ENCODE data around the gene CNOT1. TPM values are rescaled to one million over a fixed set of nuclear protein-coding genes. Genes with fewer than 3 reads are reported as not detected.
"Not testable (repeated sequence)": the region's sequence is repeated elsewhere in the genome, so short reads cannot be mapped to it uniquely, and the experiment has no call there.

The CNOT1 gene
- total and polyA plus RNA-seq, 2 experiments from 2014 or later: 49.3 to 71.8 TPM

- no peaks in the 10 kb centered on the region for H3K36me3 ChIP-seq
- no peak for DNase-seq (ENCODE audit: low read depth in 1 of 2, low spot score in 1 of 2)
- no peaks in the 10 kb centered on the region for H3K4me1 ChIP-seq (ENCODE audit: low read depth)
- H3K9me3 ChIP-seq (ENCODE audit: low read depth): no peaks in the 10 kb centered on the region
- H3K27ac ChIP-seq: no peak overlapping the region
- TF ChIP-seq, protein P1, sequence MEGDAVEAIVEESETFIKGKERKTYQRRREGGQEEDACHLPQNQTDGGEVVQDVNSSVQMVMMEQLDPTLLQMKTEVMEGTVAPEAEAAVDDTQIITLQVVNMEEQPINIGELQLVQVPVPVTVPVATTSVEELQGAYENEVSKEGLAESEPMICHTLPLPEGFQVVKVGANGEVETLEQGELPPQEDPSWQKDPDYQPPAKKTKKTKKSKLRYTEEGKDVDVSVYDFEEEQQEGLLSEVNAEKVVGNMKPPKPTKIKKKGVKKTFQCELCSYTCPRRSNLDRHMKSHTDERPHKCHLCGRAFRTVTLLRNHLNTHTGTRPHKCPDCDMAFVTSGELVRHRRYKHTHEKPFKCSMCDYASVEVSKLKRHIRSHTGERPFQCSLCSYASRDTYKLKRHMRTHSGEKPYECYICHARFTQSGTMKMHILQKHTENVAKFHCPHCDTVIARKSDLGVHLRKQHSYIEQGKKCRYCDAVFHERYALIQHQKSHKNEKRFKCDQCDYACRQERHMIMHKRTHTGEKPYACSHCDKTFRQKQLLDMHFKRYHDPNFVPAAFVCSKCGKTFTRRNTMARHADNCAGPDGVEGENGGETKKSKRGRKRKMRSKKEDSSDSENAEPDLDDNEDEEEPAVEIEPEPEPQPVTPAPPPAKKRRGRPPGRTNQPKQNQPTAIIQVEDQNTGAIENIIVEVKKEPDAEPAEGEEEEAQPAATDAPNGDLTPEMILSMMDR (IDR thresholded peaks at IDR 0.05; ENCODE audit: low read depth, low read length): no peak
- no peaks in the 10 kb centered on the region for H3K27me3 ChIP-seq
- H3K4me3 ChIP-seq: no peak overlapping the region
Observed at GRCh38 chr16:58665200-58665599, 35.6 kb upstream of the CNOT1 start.

- no peak overlapping the region for H3K27ac ChIP-seq
- H3K4me1 ChIP-seq (ENCODE audit: low read depth): no peaks in the 10 kb centered on the region
- TF ChIP-seq, protein P1 (IDR thresholded peaks at IDR 0.05; ENCODE audit: low read depth, low read length): peak; percentile 70
- peak; percentile 76 to 87 for DNase-seq (ENCODE audit: low read depth in 1 of 2, low spot score in 1 of 2)
- H3K27me3 ChIP-seq: no peaks in the 10 kb centered on the region
- H3K36me3 ChIP-seq: no peaks in the 10 kb centered on the region
- no peaks in the 10 kb centered on the region for H3K9me3 ChIP-seq (ENCODE audit: low read depth)
- no peak overlapping the region for H3K4me3 ChIP-seq
Observed at GRCh38 chr16:58661199-58661830, 31.7 kb upstream of the CNOT1 start.

GRCh38 chr16:58659911-58660310 lies 30.3 kb upstream of the CNOT1 start:
- H3K4me3 ChIP-seq; DNase-seq (ENCODE audit: low read depth in 1 of 2, low spot score in 1 of 2); H3K36me3 ChIP-seq; H3K4me1 ChIP-seq (ENCODE audit: low read depth); H3K9me3 ChIP-seq (ENCODE audit: low read depth); H3K27me3 ChIP-seq; H3K27ac ChIP-seq: not testable (repeated sequence)

GRCh38 chr16:58658796-58659211 lies 29.2 kb upstream of the CNOT1 start:
- no peaks in the 10 kb centered on the region for H3K4me1 ChIP-seq (ENCODE audit: low read depth)

DNA sequence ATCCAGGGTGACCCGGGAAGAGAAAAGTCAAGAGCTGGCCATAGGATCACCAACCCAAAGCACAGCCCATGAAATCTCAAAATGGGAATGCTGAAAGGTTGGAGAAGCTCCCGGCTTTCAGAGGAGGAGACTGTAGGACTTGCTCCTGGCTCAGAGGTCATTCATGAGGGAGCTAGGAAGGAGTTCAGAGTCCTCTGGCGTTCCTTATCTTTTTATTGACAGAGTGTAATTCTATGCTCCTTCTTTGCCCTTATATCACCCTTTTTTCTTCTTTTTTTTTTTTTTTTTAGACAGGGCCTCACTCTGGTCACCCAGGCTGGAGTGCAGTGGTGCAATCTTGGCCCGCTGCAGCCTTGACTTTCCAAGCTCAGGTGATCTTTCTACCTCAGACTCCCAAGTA lies 27.3 kb upstream of the CNOT1 start:
- Histone ChIP-seq H3K36me3 (no peaks in the 10 kb centered on the region), H3K27me3 (no peaks in the 10 kb centered on the region), H3K4me3 (no peak overlapping the region), H3K27ac (no peak overlapping the region), H3K4me1 (ENCODE audit: low read depth) (peaks cover 5% of the 10 kb centered on the region), H3K9me3 (ENCODE audit: low read depth) (no peaks in the 10 kb centered on the region)
- DNase-seq (ENCODE audit: low read depth in 1 of 2, low spot score in 1 of 2): no peak
- TF ChIP-seq, protein P1 (IDR thresholded peaks at IDR 0.05; ENCODE audit: low read depth, low read length): no peak

More at GRCh38 chr16:58658796-58659211, 29.2 kb upstream of the CNOT1 start:
- Histone ChIP-seq H3K4me3 (no peak overlapping the region), H3K9me3 (ENCODE audit: low read depth) (no peaks in the 10 kb centered on the region), H3K27me3 (no peaks in the 10 kb centered on the region), H3K36me3 (no peaks in the 10 kb centered on the region), H3K27ac (no peak overlapping the region)
- TF ChIP-seq, protein P1 (IDR thresholded peaks at IDR 0.05; ENCODE audit: low read depth, low read length): no peak
- DNase-seq (ENCODE audit: low read depth in 1 of 2, low spot score in 1 of 2): peak in 1 of 2 donors; percentile 8

DNA sequence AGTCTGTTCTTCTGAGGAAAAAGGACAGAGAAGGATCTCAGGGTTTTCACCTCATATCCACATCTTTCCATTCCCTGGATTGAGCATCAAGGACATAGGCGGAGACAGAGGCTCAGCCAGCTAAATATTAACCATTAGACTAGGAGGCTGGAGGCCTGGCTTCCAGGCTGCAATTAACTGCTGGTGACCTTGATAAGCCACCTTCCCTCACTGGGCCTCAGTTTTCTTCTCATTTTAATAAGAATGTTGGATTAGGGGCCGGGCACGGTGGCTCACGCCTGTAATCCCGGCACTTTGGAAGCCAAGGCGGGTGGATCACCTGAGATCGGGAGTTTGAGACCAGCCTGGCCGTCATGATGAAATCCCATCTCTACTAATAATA lies 25.6 kb upstream of the CNOT1 start:
- Histone ChIP-seq H3K36me3 (no peaks in the 10 kb centered on the region), H3K4me1 (ENCODE audit: low read depth) (peaks cover 5% of the 10 kb centered on the region), H3K27ac (no peak overlapping the region), H3K27me3 (no peaks in the 10 kb centered on the region), H3K4me3 (no peak overlapping the region), H3K9me3 (ENCODE audit: low read depth) (no peaks in the 10 kb centered on the region)
- no peak for DNase-seq (ENCODE audit: low read depth in 1 of 2, low spot score in 1 of 2)
- TF ChIP-seq, protein P1 (IDR thresholded peaks at IDR 0.05; ENCODE audit: low read depth, low read length): no peak

All from cardiac muscle cell (in vitro differentiated cells and primary cell).